GM18858 (cell line): ENCODE data around the gene DIRAS1.
"Not testable (repeated sequence)": the region's sequence is repeated elsewhere in the genome, so short reads cannot be mapped to it uniquely, and the experiment has no call there.

Experiments
- ATAC-seq: cut with Tn5 transposase; IDR thresholded peaks from one replicate; pipeline ENCODE4 v1.9.1; 2021; ENCODE audit not compliant: unreplicated experiment

The DIRAS1 gene

GRCh38 chr19:2679439-2679838, 41.7 kb downstream of the DIRAS1 start:
- no peak for ATAC-seq

- ATAC-seq, result not testable (repeated sequence)
These were observed 42.2 kb downstream of the DIRAS1 start for GRCh38 chr19:2678948-2679347.

- ATAC-seq, result no peak
These were observed 43.0 kb downstream of the DIRAS1 start for GRCh38 chr19:2678044-2678671.

DNA sequence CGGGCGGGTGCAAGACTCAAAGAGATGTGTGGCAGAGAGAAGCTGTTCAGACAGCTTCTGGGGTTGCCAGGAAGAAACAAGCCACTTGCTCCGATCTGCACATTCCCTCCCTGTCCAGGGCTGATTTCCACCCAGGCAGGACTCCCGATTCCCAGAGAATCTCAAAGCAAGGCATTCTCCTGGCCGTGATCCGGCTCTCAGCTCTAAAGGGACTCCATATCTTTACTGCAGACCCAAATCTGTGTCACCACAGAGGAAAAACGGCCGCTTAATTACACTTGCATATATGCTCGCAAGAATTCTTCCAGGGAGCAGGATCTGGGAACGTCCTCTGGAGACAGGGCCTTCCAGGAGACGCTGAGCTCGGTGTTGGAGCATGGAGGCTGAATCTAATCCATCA, 44.3 kb downstream of the DIRAS1 start:
- ATAC-seq, result no peak

DNA sequence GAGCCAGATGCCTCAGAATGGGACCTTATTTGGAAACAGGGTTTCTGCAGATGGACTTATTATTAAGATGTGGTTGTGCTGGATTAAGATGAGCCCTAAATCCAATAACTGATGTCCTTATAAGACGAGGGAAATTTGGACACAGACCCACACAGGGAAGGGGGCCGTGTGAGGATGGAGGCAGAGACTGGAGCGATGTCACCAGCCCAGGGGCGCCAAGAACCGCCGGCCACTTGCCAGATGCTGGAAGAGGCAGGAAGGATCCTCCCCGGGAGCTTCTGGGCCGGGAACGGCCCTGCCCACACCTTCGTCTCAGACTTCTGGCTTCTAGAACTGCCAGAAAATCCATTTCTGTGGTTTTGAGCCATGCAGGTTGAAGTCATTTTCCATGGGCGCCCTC, 45.3 kb downstream of the DIRAS1 start:
- ATAC-seq, result no peak

- no peak for ATAC-seq
These were observed 51.0 kb downstream of the DIRAS1 start for GRCh38 chr19:2670217-2670616.

- ATAC-seq, result no peak
These were observed 52.9 kb downstream of the DIRAS1 start for GRCh38 chr19:2668175-2668763.

DNA sequence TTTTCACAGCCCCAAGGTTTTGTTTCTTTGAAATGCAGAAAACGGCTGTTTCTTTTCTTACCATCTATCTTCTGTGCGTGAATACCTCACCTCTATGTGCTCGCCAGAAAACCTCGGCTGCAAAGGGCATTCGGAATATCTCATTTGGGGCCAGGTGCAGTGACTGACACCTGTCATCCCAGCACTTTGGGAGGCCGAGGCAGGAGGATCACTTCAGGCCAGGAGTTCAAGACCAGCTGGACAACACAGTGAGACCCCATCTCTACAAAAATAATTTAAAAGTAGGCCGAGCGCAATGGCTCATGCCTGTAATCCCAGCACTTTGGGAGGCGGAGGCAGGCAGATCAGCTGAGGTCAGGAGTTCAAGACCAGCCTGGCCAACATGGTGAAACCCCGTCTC, 53.8 kb downstream of the DIRAS1 start:
- ATAC-seq, result not testable (repeated sequence)

- no peak for ATAC-seq
These were observed 54.7 kb downstream of the DIRAS1 start for GRCh38 chr19:2666344-2666994.

GRCh38 chr19:2665103-2665502, 56.1 kb downstream of the DIRAS1 start:
- ATAC-seq, result no peak
